ENCODE data around the gene LIN7B.

DNA sequence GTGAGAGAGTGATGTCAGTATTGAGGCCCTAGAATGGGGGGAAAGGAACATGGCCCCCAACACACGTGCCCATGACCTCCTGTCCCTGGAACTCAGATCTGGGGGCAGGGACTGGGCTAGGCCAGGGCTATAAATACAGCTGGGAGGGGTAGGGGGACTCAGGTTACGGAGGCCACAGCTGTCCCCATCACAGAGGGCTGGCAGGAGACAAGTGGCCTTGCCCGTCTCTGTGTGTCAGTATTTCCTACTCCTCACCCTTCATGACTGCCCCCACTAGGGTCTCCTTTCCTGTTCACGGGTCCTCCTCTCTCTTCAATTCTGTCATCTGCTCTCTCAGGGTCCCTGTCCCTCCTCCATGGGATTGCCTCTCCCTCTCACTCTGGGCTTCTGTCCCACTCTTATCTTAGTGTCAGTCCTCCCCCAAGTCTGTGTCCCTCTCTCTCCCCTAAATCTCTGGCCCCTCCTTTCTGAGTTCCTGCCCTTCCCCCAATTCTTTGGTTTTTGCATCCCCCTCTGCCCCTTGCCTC is 41.7 kb downstream of the LIN7B start:
- TF ChIP-seq, protein P1, sequence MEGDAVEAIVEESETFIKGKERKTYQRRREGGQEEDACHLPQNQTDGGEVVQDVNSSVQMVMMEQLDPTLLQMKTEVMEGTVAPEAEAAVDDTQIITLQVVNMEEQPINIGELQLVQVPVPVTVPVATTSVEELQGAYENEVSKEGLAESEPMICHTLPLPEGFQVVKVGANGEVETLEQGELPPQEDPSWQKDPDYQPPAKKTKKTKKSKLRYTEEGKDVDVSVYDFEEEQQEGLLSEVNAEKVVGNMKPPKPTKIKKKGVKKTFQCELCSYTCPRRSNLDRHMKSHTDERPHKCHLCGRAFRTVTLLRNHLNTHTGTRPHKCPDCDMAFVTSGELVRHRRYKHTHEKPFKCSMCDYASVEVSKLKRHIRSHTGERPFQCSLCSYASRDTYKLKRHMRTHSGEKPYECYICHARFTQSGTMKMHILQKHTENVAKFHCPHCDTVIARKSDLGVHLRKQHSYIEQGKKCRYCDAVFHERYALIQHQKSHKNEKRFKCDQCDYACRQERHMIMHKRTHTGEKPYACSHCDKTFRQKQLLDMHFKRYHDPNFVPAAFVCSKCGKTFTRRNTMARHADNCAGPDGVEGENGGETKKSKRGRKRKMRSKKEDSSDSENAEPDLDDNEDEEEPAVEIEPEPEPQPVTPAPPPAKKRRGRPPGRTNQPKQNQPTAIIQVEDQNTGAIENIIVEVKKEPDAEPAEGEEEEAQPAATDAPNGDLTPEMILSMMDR (IDR thresholded peaks at IDR 0.05), result no peak
- TF ChIP-seq EP300 (IDR thresholded peaks at IDR 0.05), result no peak

All from suprapubic skin (tissue), 3 donors.